HG02610 (cell line): ENCODE measurements around the gene SLCO3A1.

Experiments used
- ATAC-seq: cut with Tn5 transposase; IDR thresholded peaks from one replicate; pipeline ENCODE4 v1.9.1; 2021; ENCODE audit warnings: mild to moderate bottlenecking, moderate library complexity; ENCODE audit not compliant: unreplicated experiment

The SLCO3A1 gene

GRCh38 chr15:92083190-92083589 is 229.7 kb downstream of the SLCO3A1 start:
- no peak for ATAC-seq

- no peak for ATAC-seq
Observed at GRCh38 chr15:92087211-92087610, 233.7 kb downstream of the SLCO3A1 start.

- ATAC-seq = no peak
Observed at GRCh38 chr15:92091155-92091734, 237.7 kb downstream of the SLCO3A1 start.

- no peak for ATAC-seq
Observed at GRCh38 chr15:92092289-92093105, 239.0 kb downstream of the SLCO3A1 start.

GRCh38 chr15:92095693-92096092 is 242.2 kb downstream of the SLCO3A1 start:
- peak; percentile 74 for ATAC-seq

- peak; percentile 60 for ATAC-seq
Observed at GRCh38 chr15:92097474-92098178, 244.1 kb downstream of the SLCO3A1 start.

DNA sequence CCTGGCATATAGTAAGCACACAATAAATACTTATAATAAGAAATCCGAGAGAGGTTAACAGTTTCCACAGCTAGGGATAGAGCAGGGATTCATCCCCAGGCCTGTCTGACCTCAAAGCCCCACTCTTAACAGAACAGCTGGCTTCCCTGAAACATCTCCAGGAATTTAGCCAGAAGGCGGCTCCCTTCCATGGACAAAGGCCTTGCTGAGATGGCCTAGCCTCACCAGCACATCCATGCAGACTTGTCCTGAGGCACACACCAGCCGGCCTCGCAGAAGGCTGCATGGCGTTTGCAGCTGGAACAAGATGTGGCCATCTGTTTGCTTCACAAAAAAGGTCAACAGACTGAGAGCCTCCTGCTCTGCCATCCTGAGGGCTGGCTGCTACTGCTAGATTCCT is 245.4 kb downstream of the SLCO3A1 start:
- no peak for ATAC-seq

GRCh38 chr15:92100301-92100700 is 246.8 kb downstream of the SLCO3A1 start:
- no peak for ATAC-seq

DNA sequence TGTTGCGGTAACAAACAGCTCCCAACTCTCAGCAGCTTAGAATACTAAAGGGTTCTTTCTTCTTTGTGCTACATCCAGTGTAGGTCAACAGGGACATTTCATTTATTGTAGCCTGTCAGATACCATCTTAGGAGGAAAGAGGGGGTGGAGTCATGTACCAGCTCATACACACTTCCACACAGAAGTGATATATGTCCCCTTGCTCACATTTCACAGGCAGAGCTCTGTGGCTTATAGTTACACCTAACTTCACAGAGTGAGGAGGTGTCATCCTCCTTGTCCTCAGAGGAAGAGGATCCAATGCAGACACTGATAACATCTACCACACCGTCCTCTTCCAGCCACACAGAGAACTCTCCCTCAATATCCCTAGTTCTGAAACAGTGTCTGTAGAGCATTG is 247.2 kb downstream of the SLCO3A1 start:
- no peak for ATAC-seq

- peak; percentile 45 for ATAC-seq
Observed at GRCh38 chr15:92101708-92102394, 248.3 kb downstream of the SLCO3A1 start.

DNA sequence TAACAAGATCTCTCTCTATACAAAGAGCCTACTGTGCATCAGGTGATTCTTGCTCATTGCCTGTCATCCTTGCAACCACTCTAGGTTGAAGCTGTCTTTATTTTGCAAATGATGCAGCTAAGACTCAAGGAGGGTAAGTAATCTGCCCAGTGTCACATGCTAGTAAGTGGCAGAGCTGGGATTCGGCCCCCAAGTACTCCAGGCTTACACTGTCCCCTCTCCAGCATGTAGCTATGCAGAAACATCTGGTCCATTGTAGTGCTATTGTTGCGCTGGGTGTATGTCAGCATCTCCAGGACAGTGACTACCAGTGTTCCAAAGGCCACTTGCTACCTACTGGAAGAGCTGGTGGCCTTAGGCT is 248.9 kb downstream of the SLCO3A1 start:
- ATAC-seq = peak; percentile 22

GRCh38 chr15:92104072-92104471 is 250.6 kb downstream of the SLCO3A1 start:
- no peak for ATAC-seq

GRCh38 chr15:92105611-92106010 is 252.1 kb downstream of the SLCO3A1 start:
- no peak for ATAC-seq

- ATAC-seq = no peak
Observed at GRCh38 chr15:92107510-92107909, 254.0 kb downstream of the SLCO3A1 start.

GRCh38 chr15:92109191-92109873 is 255.8 kb downstream of the SLCO3A1 start:
- ATAC-seq = no peak

GRCh38 chr15:92111291-92111690 is 257.8 kb downstream of the SLCO3A1 start:
- ATAC-seq = no peak

GRCh38 chr15:92111751-92112150 is 258.2 kb downstream of the SLCO3A1 start:
- no peak for ATAC-seq

DNA sequence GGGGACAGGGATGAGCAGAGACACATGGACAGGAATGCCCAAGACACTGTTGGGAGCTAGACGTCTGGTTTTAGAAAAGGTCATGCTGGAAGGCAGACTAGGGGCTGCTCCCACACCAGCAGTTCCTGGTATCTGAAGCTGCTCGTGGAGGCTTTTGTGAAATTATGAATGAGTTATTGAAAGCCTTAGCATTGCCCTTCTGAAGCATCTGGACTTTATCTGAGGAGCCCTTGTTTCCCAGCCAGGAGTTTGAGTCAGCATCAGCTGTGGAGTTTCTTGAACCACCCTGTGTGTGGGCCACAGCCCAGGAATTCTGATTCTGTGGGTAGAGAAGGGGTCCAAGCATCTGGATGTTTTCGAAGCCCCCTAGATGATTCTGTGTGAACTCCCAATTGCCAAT is 258.7 kb downstream of the SLCO3A1 start:
- ATAC-seq = no peak

DNA sequence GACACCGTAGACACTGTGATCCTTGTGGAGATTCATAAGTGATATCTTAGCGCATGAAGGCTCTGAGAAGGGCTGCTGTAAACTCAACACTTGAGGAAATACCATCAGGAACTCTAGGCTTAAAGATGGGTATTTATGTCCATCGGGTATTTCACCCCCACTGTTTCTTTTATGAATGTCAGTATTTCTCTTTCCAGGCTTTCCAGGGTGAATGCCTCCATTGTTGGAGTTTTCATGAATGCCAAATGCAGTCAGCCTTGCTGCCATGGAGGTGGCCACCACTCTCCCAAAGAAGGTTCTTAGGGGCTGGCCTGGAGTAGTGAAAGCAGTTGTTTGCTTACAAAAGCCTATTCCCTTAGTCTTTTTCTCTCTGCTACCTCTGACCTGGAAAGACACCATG is 259.2 kb downstream of the SLCO3A1 start:
- no peak for ATAC-seq

DNA sequence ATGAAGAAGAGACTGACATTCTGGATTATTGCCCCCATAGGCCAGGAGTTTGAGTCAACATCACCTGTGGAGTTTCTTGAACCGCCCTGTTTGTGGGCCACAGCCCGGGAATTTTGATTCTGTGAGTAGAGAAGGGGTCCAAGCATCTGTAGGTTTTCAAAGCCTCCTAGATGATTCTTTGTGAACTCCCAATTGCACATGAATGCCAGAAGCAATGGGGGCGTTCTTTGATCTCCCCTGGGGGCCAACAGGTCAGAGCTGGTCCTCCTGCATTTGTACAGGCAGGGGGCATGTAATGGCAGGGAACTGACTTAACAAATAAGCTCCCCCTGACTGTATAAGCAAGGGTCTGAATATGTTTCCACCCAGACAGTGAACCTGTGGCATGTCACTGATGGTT is 260.3 kb downstream of the SLCO3A1 start:
- no peak for ATAC-seq

GRCh38 chr15:92115834-92116233 is 262.3 kb downstream of the SLCO3A1 start:
- ATAC-seq = no peak
